ENCODE data around the gene CHST8. TPM values are rescaled to one million over a fixed set of nuclear protein-coding genes. Genes with fewer than 3 reads are reported as not detected.
A peak's percentile ranks its signal among the peaks of the same experiment; 100 is the strongest.
"Not testable (repeated sequence)": the region's sequence is repeated elsewhere in the genome, so short reads cannot be mapped to it uniquely, and the experiment has no call there.

The CHST8 gene
- total and polyA plus RNA-seq, 8 donors = 0.23 to 25.5 TPM; not detected in 6

DNA sequence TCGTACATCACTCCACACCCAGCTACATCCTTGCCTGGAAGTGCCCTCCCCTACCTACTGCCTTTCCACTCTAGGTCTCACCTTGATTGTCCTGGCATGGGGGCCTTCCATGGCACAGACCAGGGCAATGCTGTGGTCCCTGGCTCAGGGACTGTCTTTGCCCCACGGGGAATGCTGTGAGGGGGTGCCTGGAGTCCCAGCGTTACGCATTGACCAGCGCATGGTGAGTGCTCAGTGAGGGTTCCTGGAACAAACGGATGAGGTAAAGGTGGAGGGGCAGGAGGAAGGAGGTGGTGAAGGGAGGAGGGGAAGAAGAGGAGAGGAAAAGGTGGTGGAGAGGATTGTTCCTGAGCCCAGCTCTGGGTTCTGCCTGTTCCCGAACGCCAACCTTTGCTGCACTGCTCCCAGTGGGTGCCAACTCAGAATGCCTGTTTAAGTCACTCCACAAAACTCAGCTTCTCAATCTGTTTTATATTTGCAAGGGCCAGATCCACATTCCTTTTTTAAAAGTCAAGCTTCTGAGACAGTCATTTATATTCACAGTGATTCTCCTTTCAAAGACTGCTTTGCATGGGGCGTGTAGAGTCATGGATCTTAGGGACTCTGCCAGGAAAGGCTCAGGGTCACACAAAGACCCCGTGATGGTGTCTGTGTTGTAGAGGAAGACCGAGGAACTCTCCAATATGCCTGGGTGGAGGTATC lies 40.8 kb downstream of the CHST8 start:
- 68 to 74% (median 72%) methylated on average over 11 of the region's 11 CpGs for WGBS, 5 donors
- intact Hi-C loops (cut with DNase I; ENCODE audit: low total_unique reads) = no loop called here

DNA sequence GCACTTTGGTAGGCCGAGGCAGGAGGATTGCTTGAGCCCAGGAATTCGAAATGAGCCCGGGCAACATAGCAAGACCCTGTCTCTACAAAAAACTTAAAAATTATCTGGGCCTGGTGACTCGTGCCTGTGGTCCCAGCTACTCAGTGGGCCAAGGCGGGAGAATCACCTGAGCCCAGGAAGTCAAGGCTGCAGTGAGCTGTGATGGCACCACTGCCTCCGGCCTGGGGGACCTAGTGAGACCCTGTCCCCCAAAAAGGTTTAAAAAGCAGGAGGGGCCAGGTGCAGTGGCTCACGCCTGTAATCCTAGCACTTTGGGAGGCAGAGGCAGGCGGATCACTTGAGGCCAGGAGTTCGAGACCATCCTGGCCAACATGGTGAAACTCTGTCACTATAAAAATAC lies 41.6 kb downstream of the CHST8 start:
- H3K4me1 ChIP-seq; H3K4me3 ChIP-seq; DNase-seq; H3K36me3 ChIP-seq; H3K9me3 ChIP-seq; intact Hi-C loops (cut with DNase I; ENCODE audit: low total_unique reads); H3K27ac ChIP-seq: not testable (repeated sequence)
- peaks cover 0 to 23% (median 3%) of the 10 kb centered on the region in 3 donors for H3K27me3 ChIP-seq
- WGBS, 5 donors = 84 to 88% (median 85%) methylated on average over 6 to 9 of the region's 9 CpGs

More for the DNA sequence above, 40.8 kb downstream of the CHST8 start:
- peaks cover 0 to 29% (median 3%) of the 10 kb centered on the region in 3 donors for H3K27me3 ChIP-seq
- H3K27ac ChIP-seq = no peak overlapping the region
- no peak for DNase-seq
- H3K4me3 ChIP-seq = no peak overlapping the region
- no peaks in the 10 kb centered on the region for H3K36me3 ChIP-seq
- no peaks in the 10 kb centered on the region for H3K9me3 ChIP-seq
- no peaks in the 10 kb centered on the region for H3K4me1 ChIP-seq
- TF ChIP-seq, protein P1, sequence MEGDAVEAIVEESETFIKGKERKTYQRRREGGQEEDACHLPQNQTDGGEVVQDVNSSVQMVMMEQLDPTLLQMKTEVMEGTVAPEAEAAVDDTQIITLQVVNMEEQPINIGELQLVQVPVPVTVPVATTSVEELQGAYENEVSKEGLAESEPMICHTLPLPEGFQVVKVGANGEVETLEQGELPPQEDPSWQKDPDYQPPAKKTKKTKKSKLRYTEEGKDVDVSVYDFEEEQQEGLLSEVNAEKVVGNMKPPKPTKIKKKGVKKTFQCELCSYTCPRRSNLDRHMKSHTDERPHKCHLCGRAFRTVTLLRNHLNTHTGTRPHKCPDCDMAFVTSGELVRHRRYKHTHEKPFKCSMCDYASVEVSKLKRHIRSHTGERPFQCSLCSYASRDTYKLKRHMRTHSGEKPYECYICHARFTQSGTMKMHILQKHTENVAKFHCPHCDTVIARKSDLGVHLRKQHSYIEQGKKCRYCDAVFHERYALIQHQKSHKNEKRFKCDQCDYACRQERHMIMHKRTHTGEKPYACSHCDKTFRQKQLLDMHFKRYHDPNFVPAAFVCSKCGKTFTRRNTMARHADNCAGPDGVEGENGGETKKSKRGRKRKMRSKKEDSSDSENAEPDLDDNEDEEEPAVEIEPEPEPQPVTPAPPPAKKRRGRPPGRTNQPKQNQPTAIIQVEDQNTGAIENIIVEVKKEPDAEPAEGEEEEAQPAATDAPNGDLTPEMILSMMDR (IDR thresholded peaks at IDR 0.05) = no peak
- TF ChIP-seq POLR2AphosphoS5 (IDR thresholded peaks at IDR 0.05) = no peak
- TF ChIP-seq POLR2A (IDR thresholded peaks at IDR 0.05) = no peak
- TF ChIP-seq EP300 (IDR thresholded peaks at IDR 0.05) = no peak

DNA sequence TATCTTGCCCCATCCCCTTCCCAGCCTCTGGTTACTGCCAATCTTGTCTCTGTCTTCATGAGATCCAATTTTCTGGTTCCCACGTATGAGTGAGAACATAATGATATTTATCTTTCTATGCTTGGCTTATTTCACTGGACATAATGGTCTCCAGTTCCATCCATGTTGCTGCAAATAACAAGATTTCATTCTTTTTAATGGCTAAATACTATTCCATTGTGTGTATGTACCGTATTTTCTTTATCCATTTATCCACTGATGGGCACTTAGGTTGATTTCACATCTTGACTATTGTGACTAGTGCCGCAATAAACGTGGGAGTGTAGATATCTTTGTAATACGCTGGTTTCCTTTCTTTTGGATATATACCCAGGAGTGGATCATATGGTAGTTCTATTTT lies 43.0 kb downstream of the CHST8 start:
- WGBS, 5 donors = 85 to 91% (median 90%) methylated on average over 5 of the region's 5 CpGs
- intact Hi-C loops (cut with DNase I; ENCODE audit: low total_unique reads) = no loop called here
- Histone ChIP-seq H3K36me3 (no peaks in the 10 kb centered on the region), H3K27me3 (peaks cover 0 to 22% (median 2%) of the 10 kb centered on the region in 3 donors), H3K4me3 (no peak overlapping the region), H3K4me1 (no peaks in the 10 kb centered on the region), H3K9me3 (no peaks in the 10 kb centered on the region), H3K27ac (no peak overlapping the region)
- no peak for DNase-seq
- TF ChIP-seq EP300 (IDR thresholded peaks at IDR 0.05) = no peak
- no peak for TF ChIP-seq POLR2AphosphoS5 (IDR thresholded peaks at IDR 0.05)
- no peak for TF ChIP-seq POLR2A (IDR thresholded peaks at IDR 0.05)

DNA sequence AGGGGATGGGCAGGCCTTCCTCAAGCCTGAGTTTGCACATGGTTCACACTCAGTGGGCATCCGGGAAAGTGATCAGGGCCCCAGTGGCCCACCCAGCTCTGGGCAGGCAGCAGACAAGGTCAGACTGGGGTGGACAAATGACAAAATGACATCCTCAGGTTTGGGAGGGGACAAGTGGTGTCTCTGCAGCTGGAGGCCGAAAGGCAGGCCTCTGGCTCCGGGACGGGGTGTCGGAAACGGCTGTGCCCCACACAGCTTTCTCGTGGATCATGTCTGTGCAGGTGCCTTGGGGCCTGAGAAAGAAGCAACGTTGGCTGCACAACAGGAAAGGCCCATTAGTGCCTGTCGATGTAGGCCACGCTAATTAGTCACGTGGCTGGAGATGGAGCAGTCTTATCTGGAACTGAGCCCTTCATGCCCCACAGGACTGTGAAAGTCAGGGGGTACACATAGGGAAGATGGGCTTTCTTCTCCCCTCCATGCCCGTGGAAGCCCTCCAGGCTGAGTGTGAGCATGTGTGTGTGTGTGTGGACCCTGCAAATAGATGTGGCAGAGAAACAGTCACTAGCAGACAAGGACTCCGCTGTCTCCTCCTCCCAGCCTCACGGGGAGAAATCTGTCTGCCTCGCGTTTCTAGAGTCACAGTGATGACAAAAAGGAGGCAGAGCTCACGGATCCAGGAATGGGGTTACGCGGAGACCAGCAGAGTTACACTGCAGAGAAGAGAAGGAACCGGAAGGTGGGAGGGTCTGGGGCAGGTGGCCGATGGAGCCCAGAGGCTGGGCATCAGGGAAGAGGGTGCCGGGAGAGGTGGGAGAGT lies 44.2 kb downstream of the CHST8 start:
- Histone ChIP-seq H3K4me1 (no peaks in the 10 kb centered on the region), H3K27ac (no peak overlapping the region), H3K4me3 (no peak overlapping the region), H3K9me3 (no peaks in the 10 kb centered on the region), H3K36me3 (no peaks in the 10 kb centered on the region), H3K27me3 (peaks cover 0 to 11% (median 0%) of the 10 kb centered on the region in 3 donors)
- intact Hi-C loops (cut with DNase I; ENCODE audit: low total_unique reads) = no loop called here
- TF ChIP-seq EP300 (IDR thresholded peaks at IDR 0.05) (no peak), POLR2AphosphoS5 (IDR thresholded peaks at IDR 0.05) (no peak), POLR2A (IDR thresholded peaks at IDR 0.05) (no peak)
- TF ChIP-seq, protein P1 (IDR thresholded peaks at IDR 0.05) = no peak
- 77 to 84% (median 84%) methylated on average over 22 of the region's 22 CpGs for WGBS, 5 donors
- peak in 1 of 2 donors; percentile 20 for DNase-seq

DNA sequence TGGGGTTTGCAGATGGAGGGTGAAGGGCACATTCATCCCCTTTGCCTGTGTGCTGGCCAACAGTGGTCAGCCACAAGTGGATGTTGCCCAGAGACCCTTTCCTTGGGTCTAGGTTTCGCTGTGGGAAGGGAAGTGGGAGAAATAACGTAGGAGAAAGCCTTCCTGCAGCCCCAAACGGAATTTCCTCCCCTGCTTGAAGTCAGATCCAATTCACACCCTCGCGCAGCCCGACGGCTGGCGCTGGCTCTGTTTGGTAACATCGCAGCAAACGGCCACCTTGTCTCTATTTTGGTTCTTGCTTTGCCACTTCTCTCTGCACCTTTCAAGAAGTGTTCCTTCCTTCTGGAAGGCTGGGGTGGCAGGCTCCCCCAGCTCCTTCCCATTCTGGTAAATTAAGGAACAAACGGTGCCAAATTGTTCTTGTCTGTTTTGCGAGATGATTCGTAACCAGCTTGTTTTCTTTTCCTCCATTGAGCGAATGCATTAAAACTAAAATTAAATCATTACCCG lies 45.4 kb downstream of the CHST8 start:
- Histone ChIP-seq H3K9me3 (no peaks in the 10 kb centered on the region), H3K36me3 (no peaks in the 10 kb centered on the region), H3K27ac (no peak overlapping the region), H3K4me3 (no peak overlapping the region), H3K4me1 (no peaks in the 10 kb centered on the region), H3K27me3 (peaks cover 0 to 7% (median 0%) of the 10 kb centered on the region in 3 donors)
- no peak for DNase-seq
- 66 to 76% (median 73%) methylated on average over 15 of the region's 15 CpGs for WGBS, 5 donors
- TF ChIP-seq POLR2A (IDR thresholded peaks at IDR 0.05) (no peak), EP300 (IDR thresholded peaks at IDR 0.05) (no peak), POLR2AphosphoS5 (IDR thresholded peaks at IDR 0.05) (no peak)
- TF ChIP-seq, protein P1 (IDR thresholded peaks at IDR 0.05) = no peak
- intact Hi-C loops (cut with DNase I; ENCODE audit: low total_unique reads) = no loop called here
